H7 (cell line): Measurements from ENCODE around the gene FRMD4B. TPM values are rescaled to one million over a fixed set of nuclear protein-coding genes. Genes with fewer than 3 reads are reported as not detected.

Experiments
- DNase-seq: peaks from one replicate; pipeline ENCODE4 v3.0.0; 2012
- H3K27me3 ChIP-seq: 2 replicates; pipeline ENCODE4 v1.6.0; 2011; ENCODE audit warnings: mild to moderate bottlenecking, low read length; ENCODE audit not compliant: control insufficient read depth, insufficient read depth
- H3K36me3 ChIP-seq: replicated peaks from 2 replicates; pipeline ENCODE4 v1.5.1; 2011; ENCODE audit warnings: low read length; ENCODE audit not compliant: control insufficient read depth, insufficient read depth
- H3K4me3 ChIP-seq: 2 replicates; pipeline ENCODE4 v1.5.1; 2011; ENCODE audit warnings: low read depth, mild to moderate bottlenecking, control low read depth, low read length, moderate library complexity; ENCODE audit not compliant: insufficient read depth
- total RNA-seq: library from RNA; depleted of rRNA; stranded (reverse); fragments of >200 nt; shearing (Covaris generic); gene quantifications from 2 replicates; pipeline ENCODE4 v1.2.3, GENCODE V29; 2014

Gene FRMD4B
- total RNA-seq, 1 experiment from 2014 or later = 1.0 TPM

DNA sequence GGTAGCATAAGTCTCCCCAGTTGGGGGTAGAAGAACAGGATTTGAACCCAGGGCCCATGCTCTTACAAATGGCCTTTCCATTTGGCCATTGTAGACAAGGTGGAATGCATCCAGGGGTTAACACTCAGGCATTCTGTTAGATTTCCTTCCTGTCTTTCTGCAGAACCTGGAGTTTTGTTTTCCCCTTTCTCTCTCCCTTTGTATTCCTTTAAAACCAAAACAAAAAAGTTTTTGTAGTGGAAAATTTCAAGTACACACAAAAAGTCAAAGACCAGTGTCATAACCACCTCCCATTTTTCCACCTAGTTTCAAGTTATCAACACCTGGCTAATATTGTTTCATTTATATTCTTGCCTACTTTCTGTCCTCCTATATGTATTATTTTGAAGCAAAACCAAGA, 26.0 kb downstream of the FRMD4B start:
- no peak for DNase-seq
- no peaks in the 10 kb centered on the region for H3K36me3 ChIP-seq
- no peak overlapping the region for H3K4me3 ChIP-seq
- H3K27me3 ChIP-seq = no peaks in the 10 kb centered on the region

DNA sequence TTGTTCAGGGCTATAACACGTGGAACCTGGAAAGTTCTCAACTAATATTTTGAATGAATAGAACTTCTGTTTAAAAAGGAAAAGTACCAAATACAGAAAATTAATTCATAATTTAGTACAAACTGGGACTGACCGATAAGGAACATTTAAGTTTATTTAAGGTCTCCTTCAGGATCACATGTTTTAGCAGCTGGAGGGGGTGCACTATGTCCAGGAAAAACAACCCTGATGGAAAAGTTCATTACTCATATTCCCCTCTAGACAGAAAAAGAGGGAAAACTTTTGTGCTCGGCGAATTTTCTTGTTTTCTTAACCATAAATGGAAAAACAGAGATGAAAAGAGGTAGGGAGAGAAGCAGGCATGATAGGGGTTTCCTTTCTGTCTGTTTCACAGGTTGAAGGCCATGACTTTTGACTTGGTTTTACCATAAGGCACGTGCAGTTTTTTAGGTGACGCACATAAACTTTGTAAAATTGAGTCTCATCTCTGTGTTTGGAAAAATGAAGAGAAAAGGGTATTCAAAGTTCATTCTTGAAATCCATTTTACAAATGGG, 26.5 kb downstream of the FRMD4B start:
- no peaks in the 10 kb centered on the region for H3K27me3 ChIP-seq
- H3K36me3 ChIP-seq = no peaks in the 10 kb centered on the region
- DNase-seq = no peak
- H3K4me3 ChIP-seq = no peak overlapping the region

DNA sequence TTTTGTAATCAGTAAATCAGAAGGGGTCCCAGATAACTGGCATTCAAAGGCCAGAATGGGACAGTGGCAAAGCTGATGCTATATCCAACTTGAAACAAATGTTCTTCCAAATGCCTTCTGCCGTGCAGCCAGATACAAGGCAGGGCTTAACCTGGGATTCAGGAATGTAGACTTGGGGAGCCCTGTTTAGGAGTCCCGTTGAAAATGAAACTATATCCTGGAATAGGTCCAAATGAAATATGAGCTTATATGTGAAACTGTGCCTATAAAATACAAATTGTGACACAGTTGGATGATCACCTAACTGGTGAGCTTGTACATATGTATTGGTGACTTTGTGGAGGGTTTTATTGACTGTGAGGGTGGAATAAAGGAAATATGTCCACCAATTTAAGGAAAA, 28.7 kb downstream of the FRMD4B start:
- Histone ChIP-seq H3K36me3 (no peaks in the 10 kb centered on the region), H3K4me3 (no peak overlapping the region), H3K27me3 (no peaks in the 10 kb centered on the region)
- no peak for DNase-seq

DNA sequence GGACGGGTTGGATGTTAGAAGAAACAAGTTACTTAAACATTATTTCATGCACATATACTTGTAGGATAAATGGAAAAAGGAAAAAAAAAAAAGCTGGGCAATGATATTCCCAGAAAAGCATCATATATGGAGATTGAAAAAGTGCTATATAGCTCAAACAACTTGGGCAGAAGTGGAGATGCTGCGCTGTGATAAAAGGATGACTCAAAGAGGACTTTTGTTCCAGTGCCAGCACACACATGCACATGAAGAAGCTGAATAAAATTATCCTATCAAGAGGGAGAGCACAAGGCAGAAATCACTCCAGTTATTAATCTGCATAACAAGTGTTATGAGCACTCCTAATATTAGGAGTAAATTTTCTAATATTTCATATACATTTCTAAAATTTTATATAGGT, 30.9 kb downstream of the FRMD4B start:
- Histone ChIP-seq H3K4me3 (no peak overlapping the region), H3K27me3 (no peaks in the 10 kb centered on the region), H3K36me3 (no peaks in the 10 kb centered on the region)
- no peak for DNase-seq

DNA sequence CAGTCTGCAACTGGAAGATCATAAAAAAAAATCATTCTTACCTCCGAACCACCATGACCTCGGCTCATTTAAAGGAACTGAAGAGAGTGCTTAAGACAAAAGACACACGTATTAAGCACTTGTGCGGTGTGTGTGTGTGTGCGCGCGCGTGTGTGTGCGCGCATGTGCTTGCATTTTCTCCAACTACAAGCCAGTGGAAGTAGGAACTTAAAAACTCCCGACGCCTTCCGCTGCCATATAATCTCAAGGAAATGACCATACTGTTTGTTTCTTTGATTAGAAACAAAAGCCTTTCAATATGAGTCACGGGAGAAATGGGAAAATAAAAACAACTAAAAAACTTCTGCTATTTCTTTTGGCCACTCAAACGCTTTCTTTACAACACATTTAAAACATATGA, 32.4 kb downstream of the FRMD4B start:
- Histone ChIP-seq H3K4me3 (no peak overlapping the region), H3K36me3 (no peaks in the 10 kb centered on the region), H3K27me3 (no peaks in the 10 kb centered on the region)
- DNase-seq = no peak

DNA sequence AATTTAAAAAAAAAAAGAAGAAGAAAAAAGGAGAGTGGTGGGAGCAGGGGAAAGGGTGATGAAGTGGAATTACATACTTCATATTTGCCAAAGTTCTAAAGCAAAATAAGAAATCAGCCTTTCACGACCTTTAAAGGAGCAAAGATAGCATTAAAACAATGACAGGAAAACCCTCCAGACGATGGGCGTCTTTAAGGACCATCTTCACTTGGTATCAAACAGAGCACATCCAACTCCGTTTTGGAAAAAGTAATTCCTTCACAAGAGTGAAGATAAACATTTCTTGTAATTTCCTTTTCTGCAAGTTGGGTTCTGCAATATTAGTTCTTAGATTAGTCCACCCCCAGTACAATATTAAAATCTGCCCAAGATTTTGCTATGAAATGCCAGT, 32.8 kb downstream of the FRMD4B start:
- no peak for DNase-seq
- Histone ChIP-seq H3K27me3 (no peaks in the 10 kb centered on the region), H3K36me3 (no peaks in the 10 kb centered on the region), H3K4me3 (no peak overlapping the region)

DNA sequence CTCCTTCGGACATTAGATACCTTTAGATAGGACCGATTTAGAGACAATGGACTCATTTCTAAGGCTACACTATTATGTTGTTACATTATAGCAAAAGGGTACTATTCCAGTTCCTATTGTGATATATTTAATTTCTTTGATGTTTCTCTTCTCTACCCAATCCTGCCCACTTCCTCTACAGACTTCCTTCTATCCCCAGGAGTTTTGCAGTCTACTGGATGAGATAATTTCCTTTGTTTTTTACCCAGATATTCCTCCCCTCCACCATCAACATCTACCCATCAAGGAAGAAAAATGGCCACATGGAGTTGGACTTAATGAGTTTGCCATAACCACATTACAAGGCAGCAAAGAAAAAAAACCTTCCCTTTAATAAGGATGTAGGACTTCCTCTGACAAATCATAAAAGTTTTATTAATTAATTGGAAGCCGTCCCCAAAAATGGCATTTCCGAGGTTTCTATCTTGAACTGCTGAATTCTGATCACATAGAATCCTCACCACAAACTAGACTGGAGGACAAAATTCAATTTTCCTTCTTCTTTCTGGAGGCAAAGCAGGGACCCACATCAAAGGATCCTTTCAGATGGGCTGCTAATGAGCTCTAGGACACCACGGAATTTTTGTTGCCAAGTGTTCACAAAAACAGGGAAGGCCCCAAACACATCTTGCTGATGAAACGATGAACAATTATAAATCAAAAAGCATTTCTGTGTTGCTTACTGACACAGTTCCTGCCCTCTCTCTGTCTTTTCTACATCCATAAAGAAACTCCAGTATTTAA, 33.4 kb downstream of the FRMD4B start:
- Histone ChIP-seq H3K27me3 (no peaks in the 10 kb centered on the region), H3K4me3 (no peak overlapping the region), H3K36me3 (no peaks in the 10 kb centered on the region)
- DNase-seq = no peak

DNA sequence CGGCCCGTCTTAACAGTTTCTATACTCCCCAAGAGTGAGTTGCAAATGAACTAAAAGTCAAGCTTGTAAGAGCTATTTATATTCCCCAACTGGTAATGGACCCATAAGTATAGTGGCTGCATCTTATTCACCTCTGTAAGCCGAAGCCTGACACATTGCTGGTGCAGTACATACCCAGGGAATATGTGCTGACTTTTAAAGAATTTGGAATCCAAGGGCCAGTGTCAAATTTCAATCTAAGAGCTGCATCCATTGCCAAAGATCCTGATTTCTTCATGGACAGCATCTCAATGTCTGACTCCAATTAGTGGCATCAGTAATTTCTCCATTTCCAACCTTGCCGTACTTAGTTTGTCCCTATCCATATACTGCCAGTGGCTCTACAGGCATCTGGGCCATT, 42.0 kb downstream of the FRMD4B start:
- no peak overlapping the region for H3K4me3 ChIP-seq
- no peaks in the 10 kb centered on the region for H3K36me3 ChIP-seq
- H3K27me3 ChIP-seq = no peaks in the 10 kb centered on the region
- no peak for DNase-seq

DNA sequence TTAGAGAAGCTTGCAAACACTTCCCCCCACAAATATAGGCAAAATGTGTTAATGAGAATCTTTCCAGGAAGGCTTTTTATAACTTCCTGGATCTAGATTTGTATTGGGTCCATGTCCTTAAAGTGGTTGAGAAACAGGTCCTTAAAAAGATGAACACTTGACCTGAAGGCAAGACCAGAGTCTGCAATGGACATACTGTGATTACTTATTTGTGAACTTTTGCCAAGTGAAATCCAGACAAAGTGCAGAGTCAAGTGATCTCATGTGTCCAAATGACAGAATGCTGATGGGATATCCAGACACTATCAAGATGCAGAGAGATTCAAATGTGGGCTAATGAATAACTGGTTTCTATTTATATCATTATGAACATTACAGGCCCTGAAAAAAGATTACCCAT, 43.8 kb downstream of the FRMD4B start:
- no peak overlapping the region for H3K4me3 ChIP-seq
- no peaks in the 10 kb centered on the region for H3K27me3 ChIP-seq
- no peak for DNase-seq
- H3K36me3 ChIP-seq = no peaks in the 10 kb centered on the region

DNA sequence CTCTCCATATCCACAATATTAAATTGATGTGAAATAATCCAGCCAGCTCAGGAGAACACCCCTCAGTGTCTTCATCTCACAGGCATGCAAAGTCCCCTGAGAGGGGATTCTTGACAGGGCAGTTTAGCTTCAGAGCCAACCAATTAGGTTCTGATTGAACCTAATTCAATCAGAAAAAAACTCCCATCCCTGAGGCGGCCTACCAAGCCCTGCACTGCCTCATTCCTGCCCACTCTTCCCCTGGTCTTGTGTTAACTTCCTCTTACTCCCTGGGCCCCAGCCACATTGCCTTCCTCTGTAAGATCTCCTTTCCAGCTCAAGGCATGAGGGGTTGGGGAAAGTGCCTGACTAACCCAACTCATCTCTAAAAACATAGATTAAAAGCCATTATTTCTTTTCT, 46.1 kb downstream of the FRMD4B start:
- H3K36me3 ChIP-seq = no peaks in the 10 kb centered on the region
- DNase-seq = peak; percentile 6

DNA sequence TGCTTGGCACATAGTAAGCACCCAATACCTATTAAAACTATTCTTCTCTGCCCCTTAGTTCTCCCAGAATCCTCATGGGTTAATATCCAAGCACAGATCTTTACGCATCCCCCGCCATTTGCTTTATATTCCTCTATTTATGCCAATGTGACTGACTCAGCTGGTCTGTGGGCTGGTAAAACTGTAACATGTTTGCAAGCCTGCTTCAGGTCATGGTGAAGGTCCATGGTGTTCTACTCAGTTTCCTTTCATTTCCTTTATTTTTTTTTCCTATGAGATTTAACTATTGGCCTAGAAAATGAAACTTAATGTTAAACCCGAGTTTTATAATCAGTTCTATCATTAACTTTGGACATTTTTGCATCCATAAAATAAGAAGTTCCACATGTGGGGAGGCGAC, 47.0 kb downstream of the FRMD4B start:
- H3K4me3 ChIP-seq = no peak overlapping the region
- no peak for DNase-seq
- no peaks in the 10 kb centered on the region for H3K27me3 ChIP-seq
- no peaks in the 10 kb centered on the region for H3K36me3 ChIP-seq

More for the DNA sequence above, 46.1 kb downstream of the FRMD4B start:
- H3K27me3 ChIP-seq = no peaks in the 10 kb centered on the region
- H3K4me3 ChIP-seq = no peak overlapping the region

DNA sequence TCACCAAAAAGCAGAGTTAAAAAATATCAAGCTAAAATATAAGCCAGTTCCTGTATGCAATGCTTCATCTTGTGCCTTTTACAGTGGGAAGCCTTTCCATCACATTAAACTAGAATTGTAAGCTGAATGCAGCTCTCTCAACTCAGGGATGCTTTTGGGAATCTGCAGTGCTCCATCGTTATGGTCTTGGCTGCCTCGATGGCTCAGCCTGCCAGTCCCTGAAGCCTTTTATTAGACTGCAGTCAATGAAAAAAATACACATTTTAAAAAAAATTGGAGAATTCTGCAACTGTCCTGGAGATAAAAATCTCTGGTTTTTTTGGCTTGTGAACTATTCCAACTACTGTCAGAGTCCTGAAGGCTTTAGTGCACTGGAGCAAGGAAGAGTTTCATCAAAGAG, 53.0 kb downstream of the FRMD4B start:
- H3K27me3 ChIP-seq = no peaks in the 10 kb centered on the region
- H3K4me3 ChIP-seq = no peak overlapping the region
- DNase-seq = no peak
- no peaks in the 10 kb centered on the region for H3K36me3 ChIP-seq

DNA sequence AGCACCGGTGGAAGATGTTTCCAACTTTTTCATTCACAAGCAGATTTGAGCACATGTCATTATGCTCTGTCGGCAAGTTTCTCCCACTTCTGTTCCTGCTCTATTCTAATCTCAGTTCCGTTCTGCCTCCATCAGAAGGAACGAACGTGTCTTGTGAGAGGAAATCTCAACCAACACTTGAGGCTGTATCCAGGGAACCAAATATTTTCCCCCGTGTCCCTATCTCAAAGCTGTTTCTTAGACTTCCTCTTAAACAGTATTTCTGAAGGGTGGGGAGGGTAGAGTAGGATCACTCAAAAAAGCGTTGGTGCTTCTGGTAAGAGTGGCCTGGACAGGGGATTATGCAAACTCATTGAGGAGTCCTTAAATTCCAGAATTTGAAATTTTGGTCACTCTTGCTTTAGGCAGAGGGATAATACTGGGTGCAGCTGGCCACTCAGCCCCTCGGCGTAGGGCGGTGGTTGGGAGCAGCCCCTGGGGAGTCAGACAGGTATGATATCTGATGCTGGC, 54.9 kb downstream of the FRMD4B start:
- no peaks in the 10 kb centered on the region for H3K36me3 ChIP-seq
- no peak overlapping the region for H3K4me3 ChIP-seq
- no peak for DNase-seq
- H3K27me3 ChIP-seq = no peaks in the 10 kb centered on the region

DNA sequence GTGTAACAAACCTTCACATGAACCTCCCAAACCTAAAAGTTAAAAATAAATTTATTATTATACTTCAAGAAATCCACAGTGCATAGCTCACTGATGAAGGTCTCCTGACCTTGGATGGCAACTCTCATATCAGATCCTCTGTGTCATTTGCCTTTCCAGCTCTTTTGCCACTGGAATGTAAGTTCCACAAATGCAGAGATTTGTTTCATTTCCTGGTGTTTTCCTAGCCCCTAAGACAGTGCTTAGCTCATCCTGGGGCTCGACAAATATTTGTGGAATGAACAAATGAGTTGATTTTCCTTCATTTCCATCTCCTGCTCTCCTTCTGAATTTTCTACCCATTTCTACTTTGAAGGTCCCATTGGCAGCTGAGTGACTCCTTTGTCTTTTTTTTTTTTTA, 56.0 kb downstream of the FRMD4B start:
- H3K4me3 ChIP-seq = no peak overlapping the region
- DNase-seq = no peak
- no peaks in the 10 kb centered on the region for H3K36me3 ChIP-seq
- H3K27me3 ChIP-seq = no peaks in the 10 kb centered on the region

DNA sequence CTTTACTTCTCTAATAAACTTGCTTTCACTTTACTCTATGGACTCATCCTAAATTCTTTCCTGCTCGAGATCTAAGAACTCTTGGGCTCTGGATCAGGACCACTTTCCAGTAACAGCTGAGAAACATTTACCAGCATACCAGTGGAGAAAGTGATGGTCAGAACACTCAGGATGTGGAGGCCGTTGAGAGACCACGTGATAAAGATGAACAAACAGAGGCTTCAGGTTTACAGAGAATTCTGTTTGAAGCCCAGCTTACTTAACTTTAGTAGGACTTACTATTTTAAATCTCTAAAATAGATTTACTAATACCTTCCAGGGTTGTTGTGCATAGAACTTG, 57.0 kb downstream of the FRMD4B start:
- Histone ChIP-seq H3K4me3 (no peak overlapping the region), H3K36me3 (no peaks in the 10 kb centered on the region), H3K27me3 (no peaks in the 10 kb centered on the region)
- DNase-seq = no peak
